ENCODE measurements around the gene SDK1. TPM values are rescaled to one million over a fixed set of nuclear protein-coding genes. Genes with fewer than 3 reads are reported as not detected.

SDK1 gene
- total and polyA plus RNA-seq, 2 experiments from 2014 or later = 2.1 to 10.0 TPM

DNA sequence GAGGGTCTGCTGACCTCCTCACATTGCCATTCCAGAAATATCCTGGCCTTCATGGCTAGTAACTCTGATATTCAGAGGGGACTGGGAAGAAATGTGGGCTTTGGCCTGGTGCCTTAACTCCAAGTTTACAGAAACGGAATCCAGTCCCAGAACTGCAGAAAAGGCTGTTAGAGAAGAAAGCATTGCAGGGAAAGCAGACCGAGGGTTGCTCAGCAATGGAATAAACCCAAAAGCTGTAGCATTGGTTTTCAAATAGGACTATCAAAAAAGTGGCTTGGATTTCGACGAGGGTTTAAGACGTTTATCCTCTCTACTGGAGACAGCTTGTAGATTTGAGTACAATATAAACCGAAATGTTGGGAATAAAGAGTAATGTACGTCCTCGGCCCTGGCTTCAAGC lies 955.2 kb downstream of the SDK1 start:
- Histone ChIP-seq H3K4me1 (ENCODE audit: insufficient read depth) (no peaks in the 10 kb centered on the region), H4K20me1 (replicated peaks; ENCODE audit: insufficient read depth) (no peaks in the 10 kb centered on the region), H3F3A (replicated peaks; ENCODE audit: low read depth) (no peaks in the 10 kb centered on the region), H3K36me3 (ENCODE audit: insufficient read depth) (no peaks in the 10 kb centered on the region), H3K4me2 (no peak overlapping the region), H3K79me2 (replicated peaks; ENCODE audit: insufficient read depth) (no peaks in the 10 kb centered on the region), H3K9me2 (ENCODE audit: insufficient read depth) (no peaks in the 10 kb centered on the region), H2AFZ (no peak overlapping the region), H3K4me3 (no peak overlapping the region), H3K27me3 (ENCODE audit: insufficient read depth) (no peaks in the 10 kb centered on the region), H3K27ac (ENCODE audit: low read depth) (no peak overlapping the region)
- Mint-ChIP-seq H3K9me3 (no peaks in the 10 kb centered on the region), H3K27ac (no peak overlapping the region), H3K36me3 (ENCODE audit: low read depth) (peaks cover 3% of the 10 kb centered on the region; the same call in 1 of the 3 replicates), H3K4me3 (no peak overlapping the region), H3K27me3 (ENCODE audit: insufficient read depth, low read depth, poor library complexity) (peaks cover under 1% of the 10 kb centered on the region), H3K4me1 (no peaks in the 10 kb centered on the region)
- no peak for DNase-seq (ENCODE audit: low spot score)
- no peak for ATAC-seq
- TF ChIP-seq JUNB (IDR thresholded peaks at IDR 0.05; ENCODE audit: unreplicated experiment) (no peak), EZH2 (IDR thresholded peaks at IDR 0.05; ENCODE audit: low read depth, unreplicated experiment) (no peak), STAT1 (IDR thresholded peaks at IDR 0.05; ENCODE audit: unreplicated experiment) (no peak), NANOG (IDR thresholded peaks at IDR 0.05; ENCODE audit: borderline replicate concordance) (no peak), ZNF114 (CRISPR knock-in tag; IDR thresholded peaks at IDR 0.05) (no peak), CREB1 (CRISPR knock-in tag; IDR thresholded peaks at IDR 0.05; ENCODE audit: low read depth) (no peak), EZH2phosphoT487 (IDR thresholded peaks at IDR 0.05; ENCODE audit: unreplicated experiment) (no peak)
- TF ChIP-seq, protein P1, sequence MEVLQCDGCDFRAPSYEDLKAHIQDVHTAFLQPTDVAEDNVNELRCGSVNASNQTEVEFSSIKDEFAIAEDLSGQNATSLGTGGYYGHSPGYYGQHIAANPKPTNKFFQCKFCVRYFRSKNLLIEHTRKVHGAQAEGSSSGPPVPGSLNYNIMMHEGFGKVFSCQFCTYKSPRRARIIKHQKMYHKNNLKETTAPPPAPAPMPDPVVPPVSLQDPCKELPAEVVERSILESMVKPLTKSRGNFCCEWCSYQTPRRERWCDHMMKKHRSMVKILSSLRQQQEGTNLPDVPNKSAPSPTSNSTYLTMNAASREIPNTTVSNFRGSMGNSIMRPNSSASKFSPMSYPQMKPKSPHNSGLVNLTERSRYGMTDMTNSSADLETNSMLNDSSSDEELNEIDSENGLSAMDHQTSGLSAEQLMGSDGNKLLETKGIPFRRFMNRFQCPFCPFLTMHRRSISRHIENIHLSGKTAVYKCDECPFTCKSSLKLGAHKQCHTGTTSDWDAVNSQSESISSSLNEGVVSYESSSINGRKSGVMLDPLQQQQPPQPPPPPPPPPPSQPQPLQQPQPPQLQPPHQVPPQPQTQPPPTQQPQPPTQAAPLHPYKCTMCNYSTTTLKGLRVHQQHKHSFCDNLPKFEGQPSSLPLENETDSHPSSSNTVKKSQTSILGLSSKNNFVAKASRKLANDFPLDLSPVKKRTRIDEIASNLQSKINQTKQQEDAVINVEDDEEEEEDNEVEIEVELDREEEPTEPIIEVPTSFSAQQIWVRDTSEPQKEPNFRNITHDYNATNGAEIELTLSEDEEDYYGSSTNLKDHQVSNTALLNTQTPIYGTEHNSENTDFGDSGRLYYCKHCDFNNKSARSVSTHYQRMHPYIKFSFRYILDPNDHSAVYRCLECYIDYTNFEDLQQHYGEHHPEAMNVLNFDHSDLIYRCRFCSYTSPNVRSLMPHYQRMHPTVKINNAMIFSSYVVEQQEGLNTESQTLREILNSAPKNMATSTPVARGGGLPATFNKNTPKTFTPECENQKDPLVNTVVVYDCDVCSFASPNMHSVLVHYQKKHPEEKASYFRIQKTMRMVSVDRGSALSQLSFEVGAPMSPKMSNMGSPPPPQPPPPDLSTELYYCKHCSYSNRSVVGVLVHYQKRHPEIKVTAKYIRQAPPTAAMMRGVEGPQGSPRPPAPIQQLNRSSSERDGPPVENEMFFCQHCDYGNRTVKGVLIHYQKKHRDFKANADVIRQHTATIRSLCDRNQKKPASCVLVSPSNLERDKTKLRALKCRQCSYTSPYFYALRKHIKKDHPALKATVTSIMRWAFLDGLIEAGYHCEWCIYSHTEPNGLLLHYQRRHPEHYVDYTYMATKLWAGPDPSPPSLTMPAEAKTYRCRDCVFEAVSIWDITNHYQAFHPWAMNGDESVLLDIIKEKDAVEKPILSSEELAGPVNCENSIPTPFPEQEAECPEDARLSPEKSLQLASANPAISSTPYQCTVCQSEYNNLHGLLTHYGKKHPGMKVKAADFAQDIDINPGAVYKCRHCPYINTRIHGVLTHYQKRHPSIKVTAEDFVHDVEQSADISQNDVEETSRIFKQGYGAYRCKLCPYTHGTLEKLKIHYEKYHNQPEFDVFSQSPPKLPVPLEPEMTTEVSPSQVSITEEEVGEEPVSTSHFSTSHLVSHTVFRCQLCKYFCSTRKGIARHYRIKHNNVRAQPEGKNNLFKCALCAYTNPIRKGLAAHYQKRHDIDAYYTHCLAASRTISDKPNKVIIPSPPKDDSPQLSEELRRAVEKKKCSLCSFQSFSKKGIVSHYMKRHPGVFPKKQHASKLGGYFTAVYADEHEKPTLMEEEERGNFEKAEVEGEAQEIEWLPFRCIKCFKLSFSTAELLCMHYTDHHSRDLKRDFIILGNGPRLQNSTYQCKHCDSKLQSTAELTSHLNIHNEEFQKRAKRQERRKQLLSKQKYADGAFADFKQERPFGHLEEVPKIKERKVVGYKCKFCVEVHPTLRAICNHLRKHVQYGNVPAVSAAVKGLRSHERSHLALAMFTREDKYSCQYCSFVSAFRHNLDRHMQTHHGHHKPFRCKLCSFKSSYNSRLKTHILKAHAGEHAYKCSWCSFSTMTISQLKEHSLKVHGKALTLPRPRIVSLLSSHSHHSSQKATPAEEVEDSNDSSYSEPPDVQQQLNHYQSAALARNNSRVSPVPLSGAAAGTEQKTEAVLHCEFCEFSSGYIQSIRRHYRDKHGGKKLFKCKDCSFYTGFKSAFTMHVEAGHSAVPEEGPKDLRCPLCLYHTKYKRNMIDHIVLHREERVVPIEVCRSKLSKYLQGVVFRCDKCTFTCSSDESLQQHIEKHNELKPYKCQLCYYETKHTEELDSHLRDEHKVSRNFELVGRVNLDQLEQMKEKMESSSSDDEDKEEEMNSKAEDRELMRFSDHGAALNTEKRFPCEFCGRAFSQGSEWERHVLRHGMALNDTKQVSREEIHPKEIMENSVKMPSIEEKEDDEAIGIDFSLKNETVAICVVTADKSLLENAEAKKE (CRISPR knock-in tag; IDR thresholded peaks at IDR 0.05) = no peak
- TF ChIP-seq, protein P2, sequence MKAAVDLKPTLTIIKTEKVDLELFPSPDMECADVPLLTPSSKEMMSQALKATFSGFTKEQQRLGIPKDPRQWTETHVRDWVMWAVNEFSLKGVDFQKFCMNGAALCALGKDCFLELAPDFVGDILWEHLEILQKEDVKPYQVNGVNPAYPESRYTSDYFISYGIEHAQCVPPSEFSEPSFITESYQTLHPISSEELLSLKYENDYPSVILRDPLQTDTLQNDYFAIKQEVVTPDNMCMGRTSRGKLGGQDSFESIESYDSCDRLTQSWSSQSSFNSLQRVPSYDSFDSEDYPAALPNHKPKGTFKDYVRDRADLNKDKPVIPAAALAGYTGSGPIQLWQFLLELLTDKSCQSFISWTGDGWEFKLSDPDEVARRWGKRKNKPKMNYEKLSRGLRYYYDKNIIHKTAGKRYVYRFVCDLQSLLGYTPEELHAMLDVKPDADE (IDR thresholded peaks at IDR 0.05) = no peak
- TF ChIP-seq, protein P3, sequence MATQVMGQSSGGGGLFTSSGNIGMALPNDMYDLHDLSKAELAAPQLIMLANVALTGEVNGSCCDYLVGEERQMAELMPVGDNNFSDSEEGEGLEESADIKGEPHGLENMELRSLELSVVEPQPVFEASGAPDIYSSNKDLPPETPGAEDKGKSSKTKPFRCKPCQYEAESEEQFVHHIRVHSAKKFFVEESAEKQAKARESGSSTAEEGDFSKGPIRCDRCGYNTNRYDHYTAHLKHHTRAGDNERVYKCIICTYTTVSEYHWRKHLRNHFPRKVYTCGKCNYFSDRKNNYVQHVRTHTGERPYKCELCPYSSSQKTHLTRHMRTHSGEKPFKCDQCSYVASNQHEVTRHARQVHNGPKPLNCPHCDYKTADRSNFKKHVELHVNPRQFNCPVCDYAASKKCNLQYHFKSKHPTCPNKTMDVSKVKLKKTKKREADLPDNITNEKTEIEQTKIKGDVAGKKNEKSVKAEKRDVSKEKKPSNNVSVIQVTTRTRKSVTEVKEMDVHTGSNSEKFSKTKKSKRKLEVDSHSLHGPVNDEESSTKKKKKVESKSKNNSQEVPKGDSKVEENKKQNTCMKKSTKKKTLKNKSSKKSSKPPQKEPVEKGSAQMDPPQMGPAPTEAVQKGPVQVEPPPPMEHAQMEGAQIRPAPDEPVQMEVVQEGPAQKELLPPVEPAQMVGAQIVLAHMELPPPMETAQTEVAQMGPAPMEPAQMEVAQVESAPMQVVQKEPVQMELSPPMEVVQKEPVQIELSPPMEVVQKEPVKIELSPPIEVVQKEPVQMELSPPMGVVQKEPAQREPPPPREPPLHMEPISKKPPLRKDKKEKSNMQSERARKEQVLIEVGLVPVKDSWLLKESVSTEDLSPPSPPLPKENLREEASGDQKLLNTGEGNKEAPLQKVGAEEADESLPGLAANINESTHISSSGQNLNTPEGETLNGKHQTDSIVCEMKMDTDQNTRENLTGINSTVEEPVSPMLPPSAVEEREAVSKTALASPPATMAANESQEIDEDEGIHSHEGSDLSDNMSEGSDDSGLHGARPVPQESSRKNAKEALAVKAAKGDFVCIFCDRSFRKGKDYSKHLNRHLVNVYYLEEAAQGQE (IDR thresholded peaks at IDR 0.05; ENCODE audit: unreplicated experiment) = no peak
- TF ChIP-seq, protein P4, sequence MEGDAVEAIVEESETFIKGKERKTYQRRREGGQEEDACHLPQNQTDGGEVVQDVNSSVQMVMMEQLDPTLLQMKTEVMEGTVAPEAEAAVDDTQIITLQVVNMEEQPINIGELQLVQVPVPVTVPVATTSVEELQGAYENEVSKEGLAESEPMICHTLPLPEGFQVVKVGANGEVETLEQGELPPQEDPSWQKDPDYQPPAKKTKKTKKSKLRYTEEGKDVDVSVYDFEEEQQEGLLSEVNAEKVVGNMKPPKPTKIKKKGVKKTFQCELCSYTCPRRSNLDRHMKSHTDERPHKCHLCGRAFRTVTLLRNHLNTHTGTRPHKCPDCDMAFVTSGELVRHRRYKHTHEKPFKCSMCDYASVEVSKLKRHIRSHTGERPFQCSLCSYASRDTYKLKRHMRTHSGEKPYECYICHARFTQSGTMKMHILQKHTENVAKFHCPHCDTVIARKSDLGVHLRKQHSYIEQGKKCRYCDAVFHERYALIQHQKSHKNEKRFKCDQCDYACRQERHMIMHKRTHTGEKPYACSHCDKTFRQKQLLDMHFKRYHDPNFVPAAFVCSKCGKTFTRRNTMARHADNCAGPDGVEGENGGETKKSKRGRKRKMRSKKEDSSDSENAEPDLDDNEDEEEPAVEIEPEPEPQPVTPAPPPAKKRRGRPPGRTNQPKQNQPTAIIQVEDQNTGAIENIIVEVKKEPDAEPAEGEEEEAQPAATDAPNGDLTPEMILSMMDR (conservative IDR thresholded peaks at IDR 0.05; ENCODE audit: low read depth in 2 of 2) = no peak

Data from GM23338 (cell line).